Activated naive CD4-positive, alpha-beta T cell treated with anti-CD3 and anti-CD28 coated beads, Interleukin-2, amount 10 ng/mL, durations not matched to agents 7 days and 5 days (primary cell): Measurements from ENCODE around the gene LMAN2L.

Experiments
- CTCF ChIA-PET: fragments of 350-600 bp; sonication (Branson Sonifier 250); formaldehyde crosslinking; loops from one replicate; lab custom pipeline; 2021; ENCODE audit warnings: antibody characterized with exemption; lab: Charles Lee
- DNase-seq: peaks from one replicate; pipeline ENCODE4 v3.0.0-alpha.2; 2020
- H3K27ac Mint-ChIP-seq: one replicate; pipeline ENCODE4 v1.8.0; 2021; ENCODE audit warnings: mild to moderate bottlenecking, moderate library complexity, mixed read lengths
- H3K27me3 Mint-ChIP-seq: one replicate; pipeline ENCODE4 v1.8.0; 2021; ENCODE audit warnings: mild to moderate bottlenecking, mixed read lengths
- H3K36me3 Mint-ChIP-seq: one replicate; pipeline ENCODE4 v1.8.0; 2021; ENCODE audit warnings: mixed read lengths
- H3K4me1 Mint-ChIP-seq: one replicate; pipeline ENCODE4 v1.8.0; 2021; ENCODE audit warnings: mixed read lengths
- H3K4me3 Mint-ChIP-seq: one replicate; pipeline ENCODE4 v1.8.0; 2021; ENCODE audit warnings: mild to moderate bottlenecking, moderate library complexity, mixed read lengths
- H3K9me3 Mint-ChIP-seq: one replicate; pipeline ENCODE4 v1.8.0; 2021; ENCODE audit warnings: mixed read lengths

Gene LMAN2L, protein sequence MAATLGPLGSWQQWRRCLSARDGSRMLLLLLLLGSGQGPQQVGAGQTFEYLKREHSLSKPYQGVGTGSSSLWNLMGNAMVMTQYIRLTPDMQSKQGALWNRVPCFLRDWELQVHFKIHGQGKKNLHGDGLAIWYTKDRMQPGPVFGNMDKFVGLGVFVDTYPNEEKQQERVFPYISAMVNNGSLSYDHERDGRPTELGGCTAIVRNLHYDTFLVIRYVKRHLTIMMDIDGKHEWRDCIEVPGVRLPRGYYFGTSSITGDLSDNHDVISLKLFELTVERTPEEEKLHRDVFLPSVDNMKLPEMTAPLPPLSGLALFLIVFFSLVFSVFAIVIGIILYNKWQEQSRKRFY

DNA sequence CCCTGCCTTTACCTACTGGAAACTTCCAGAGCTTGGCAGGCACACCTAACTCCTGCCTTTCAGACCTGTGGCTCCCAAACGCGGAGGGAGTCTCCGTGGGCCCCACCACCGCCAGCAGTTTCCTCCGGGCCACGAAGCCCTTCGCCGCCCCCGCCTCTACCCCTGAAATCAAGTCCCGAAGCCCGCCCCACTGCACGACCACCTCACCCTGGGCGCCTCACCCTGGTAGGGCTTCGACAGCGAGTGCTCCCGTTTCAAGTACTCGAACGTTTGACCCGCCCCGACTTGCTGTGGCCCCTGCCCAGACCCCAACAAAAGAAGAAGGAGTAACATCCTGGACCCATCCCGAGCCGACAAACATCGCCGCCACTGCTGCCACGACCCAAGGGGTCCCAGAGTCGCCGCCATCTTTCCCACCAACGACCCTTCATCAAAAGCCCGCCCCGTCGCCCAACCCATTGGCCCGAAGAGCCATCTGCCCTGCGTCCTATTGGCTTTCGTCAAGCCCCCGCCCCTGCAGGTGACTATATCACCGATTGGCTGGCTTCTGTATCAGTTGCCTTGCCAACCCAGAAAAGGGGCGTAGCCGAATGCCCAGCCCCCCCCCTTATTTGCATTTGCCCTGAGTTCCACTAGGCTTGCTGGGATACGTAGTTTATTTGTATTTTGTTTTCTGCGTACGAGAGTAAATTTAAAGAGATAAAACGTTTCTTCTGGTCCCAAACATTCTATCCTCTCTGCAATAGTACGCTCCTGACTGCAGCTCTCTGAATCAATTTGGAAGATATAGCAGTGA lies at the start of gene LMAN2L:
TSS of gene LMAN2L (minus strand) at position 432 of the 796 bp plus-strand sequence. CDS start at position 408, 24 bp downstream.
- H3K27ac Mint-ChIP-seq: peak within 1 kb of the TSS; percentile 69
- CTCF ChIA-PET: interaction anchor here (1.1 to 1.3 kb wide), 2 partner anchors 19 to 186 kb away, joined by 3 read pairs; no protein-coding TSS in a partner anchor
- H3K27me3 Mint-ChIP-seq: peaks cover 4% of the 10 kb centered on the region
- H3K4me3 Mint-ChIP-seq: peak within 1 kb of the TSS; percentile 91
- DNase-seq: peak; percentile 100
- H3K36me3 Mint-ChIP-seq: peaks cover 8% of the 10 kb centered on the region
- peaks cover 46% of the 10 kb centered on the region for H3K4me1 Mint-ChIP-seq
- H3K9me3 Mint-ChIP-seq: no peaks in the 10 kb centered on the region

DNA sequence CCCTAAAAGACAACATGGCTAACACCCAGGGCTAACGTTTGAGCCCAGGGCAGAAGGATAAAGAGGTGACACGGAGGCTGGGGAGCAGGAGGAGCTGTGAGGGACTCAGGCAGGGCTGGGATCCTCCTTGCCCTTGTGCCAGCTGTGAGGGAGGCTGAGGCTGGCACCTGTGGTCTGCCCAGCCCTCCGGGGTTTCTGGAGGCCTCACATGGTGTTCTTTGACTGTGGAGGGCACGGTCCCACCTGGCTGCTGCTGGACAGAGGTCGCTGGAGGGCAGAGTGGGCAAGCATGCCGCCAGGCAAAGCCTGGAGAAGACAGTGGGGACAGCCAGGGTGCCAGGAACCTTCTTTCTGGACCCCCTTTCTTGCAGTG lies 49.4 kb upstream of the LMAN2L start:
- no peak overlapping the region for H3K4me3 Mint-ChIP-seq
- no peak overlapping the region for H3K27ac Mint-ChIP-seq
- CTCF ChIA-PET: no interaction called here
- no peaks in the 10 kb centered on the region for H3K27me3 Mint-ChIP-seq
- H3K4me1 Mint-ChIP-seq: no peaks in the 10 kb centered on the region
- no peaks in the 10 kb centered on the region for H3K9me3 Mint-ChIP-seq
- no peaks in the 10 kb centered on the region for H3K36me3 Mint-ChIP-seq
- DNase-seq: no peak

DNA sequence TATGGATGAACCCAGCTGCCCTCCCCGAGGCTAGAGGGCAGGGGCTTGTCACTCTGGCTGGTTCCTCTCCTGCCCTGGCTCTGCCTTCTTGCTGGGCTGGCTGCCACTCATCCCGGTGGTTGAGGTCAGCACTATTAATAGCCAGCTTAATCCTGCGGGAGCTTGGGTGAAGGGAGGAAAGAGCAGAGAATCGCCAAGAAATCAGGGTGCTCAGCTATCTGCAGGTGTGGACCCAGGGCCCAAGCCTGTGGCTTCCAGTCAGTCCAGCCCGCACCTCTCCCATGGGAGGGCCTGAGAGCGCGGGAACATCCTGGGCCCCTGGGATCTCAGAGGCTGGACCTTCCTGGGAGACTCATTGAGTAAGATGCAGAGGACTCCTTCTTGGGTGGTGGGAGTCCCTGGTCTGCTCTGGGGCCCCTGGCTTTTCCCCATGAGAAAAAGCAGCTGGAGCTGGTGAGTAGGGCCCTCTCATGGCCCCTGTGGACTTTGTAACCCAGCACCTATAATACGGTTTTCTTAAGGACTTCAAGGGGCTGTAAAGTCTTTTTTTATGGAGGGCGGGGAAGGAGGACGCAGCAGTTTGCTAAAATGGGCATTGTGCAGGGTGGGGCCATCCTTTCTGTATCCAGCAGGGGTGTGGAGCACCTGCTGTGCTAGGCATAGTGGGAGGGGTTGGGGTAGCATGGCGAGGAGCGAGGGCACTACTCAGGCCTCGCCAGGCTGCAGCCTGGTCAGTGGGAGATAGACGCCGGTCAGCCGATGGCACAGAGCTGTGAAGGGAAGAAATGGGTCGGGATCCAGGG lies 48.8 kb upstream of the LMAN2L start:
- Mint-ChIP-seq H3K36me3 (no peaks in the 10 kb centered on the region), H3K27me3 (no peaks in the 10 kb centered on the region), H3K4me3 (no peak overlapping the region), H3K4me1 (no peaks in the 10 kb centered on the region), H3K27ac (no peak overlapping the region), H3K9me3 (no peaks in the 10 kb centered on the region)
- CTCF ChIA-PET: no interaction called here
- no peak for DNase-seq

DNA sequence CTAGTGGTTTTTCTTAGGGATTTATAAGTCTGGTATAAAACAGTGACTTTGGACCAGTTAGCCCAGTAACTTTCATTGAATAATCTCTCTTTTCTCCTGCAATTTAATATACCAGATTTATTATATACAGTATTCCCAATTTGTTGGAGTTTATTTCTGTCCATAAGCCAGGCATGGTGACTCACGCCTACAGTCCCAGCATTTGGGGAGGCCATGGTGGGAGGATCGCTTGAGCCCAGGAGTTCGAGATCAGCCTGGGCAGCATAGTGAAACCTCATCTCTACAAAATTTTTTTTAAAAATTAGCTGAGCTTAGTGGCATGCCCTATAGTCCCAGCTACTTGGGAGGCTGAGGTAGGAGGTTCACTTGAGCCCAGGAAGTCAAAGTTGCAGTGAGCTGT lies 47.5 kb upstream of the LMAN2L start:
- no peak overlapping the region for H3K4me3 Mint-ChIP-seq
- H3K27ac Mint-ChIP-seq: no peak overlapping the region
- peaks cover 4% of the 10 kb centered on the region for H3K27me3 Mint-ChIP-seq
- no peak for DNase-seq
- no peaks in the 10 kb centered on the region for H3K36me3 Mint-ChIP-seq
- CTCF ChIA-PET: no interaction called here
- H3K4me1 Mint-ChIP-seq: no peaks in the 10 kb centered on the region
- no peaks in the 10 kb centered on the region for H3K9me3 Mint-ChIP-seq

DNA sequence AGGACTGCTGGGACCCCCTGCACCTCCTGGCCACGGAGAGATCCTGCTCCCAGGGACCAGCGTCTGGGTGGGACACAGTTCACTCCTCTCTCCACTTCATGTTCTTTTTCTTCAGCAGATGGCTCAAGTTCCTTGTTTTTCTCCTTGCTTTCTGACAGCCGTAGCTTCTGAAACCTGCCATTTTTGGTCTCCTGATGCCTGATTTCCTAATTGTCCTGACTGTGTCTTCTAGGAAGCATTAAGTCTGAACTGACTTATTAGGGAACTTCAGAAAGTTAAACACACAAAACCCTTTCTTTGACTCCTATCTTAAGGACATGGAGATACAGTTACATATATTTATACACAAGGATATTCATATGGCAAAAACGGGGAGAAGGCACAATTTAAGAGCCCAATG lies 43.5 kb upstream of the LMAN2L start:
- Mint-ChIP-seq H3K4me3 (no peak overlapping the region), H3K27me3 (peaks cover 4% of the 10 kb centered on the region), H3K4me1 (no peaks in the 10 kb centered on the region), H3K27ac (no peak overlapping the region), H3K9me3 (no peaks in the 10 kb centered on the region), H3K36me3 (no peaks in the 10 kb centered on the region)
- no peak for DNase-seq
- CTCF ChIA-PET: no interaction called here

DNA sequence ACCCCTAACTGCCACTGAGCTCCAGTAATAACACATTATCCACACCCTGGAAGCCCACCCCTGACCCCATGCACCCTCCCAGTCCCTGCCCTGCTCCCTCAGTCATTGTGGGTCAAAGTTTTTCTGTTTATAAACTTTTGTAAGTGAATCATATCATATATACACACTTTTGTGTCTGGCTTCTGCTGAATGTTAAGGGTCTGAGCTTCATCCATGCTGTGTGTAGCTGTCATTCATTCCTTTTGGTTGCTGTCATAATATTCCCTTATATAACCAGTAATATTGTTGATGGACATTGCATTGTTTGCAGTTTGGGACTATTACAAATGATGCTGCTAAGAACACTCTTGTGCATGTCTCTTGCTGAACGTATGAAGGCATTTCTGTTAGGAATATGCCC lies 35.3 kb upstream of the LMAN2L start:
- Mint-ChIP-seq H3K27me3 (no peaks in the 10 kb centered on the region), H3K9me3 (no peaks in the 10 kb centered on the region), H3K4me1 (peaks cover 21% of the 10 kb centered on the region), H3K36me3 (no peaks in the 10 kb centered on the region), H3K4me3 (no peak overlapping the region), H3K27ac (peak overlapping the region; percentile 57)
- CTCF ChIA-PET: interaction anchor here (1.2 to 2.9 kb wide), 2 partner anchors 13 to 181 kb away, joined by 3 to 43 read pairs; partner anchors contain the start of gene CNNM4
- no peak for DNase-seq

DNA sequence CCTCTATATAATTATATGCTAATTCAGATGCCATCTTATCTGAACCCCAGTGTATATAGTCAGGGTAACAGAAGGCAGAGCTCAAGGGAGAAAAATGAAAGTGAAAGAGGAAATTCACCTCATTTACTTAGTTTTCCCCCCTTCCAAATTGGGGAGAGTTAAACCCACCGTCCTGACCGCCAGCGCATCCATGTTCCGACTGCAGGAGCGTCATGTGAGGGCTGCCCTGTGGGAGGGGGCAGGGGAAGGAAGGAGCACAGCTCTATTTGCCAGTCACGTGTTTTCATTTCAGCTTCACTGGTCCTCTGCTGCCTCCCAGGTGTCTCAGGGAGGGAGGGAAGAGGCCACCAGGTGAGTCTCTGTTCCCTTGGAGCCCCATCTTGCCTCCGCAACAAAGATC lies 34.1 kb upstream of the LMAN2L start:
- peak; percentile 77 for DNase-seq
- H3K36me3 Mint-ChIP-seq: no peaks in the 10 kb centered on the region
- peak overlapping the region; percentile 90 for H3K27ac Mint-ChIP-seq
- H3K9me3 Mint-ChIP-seq: no peaks in the 10 kb centered on the region
- peaks cover 21% of the 10 kb centered on the region for H3K4me1 Mint-ChIP-seq
- CTCF ChIA-PET: interaction anchor here (0.6 to 2.9 kb wide), 5 partner anchors 11 to 179 kb away, joined by 3 to 43 read pairs (median 3); partner anchors contain the start of genes ANKRD39 and CNNM4
- H3K4me3 Mint-ChIP-seq: peak overlapping the region; percentile 73
- no peaks in the 10 kb centered on the region for H3K27me3 Mint-ChIP-seq

DNA sequence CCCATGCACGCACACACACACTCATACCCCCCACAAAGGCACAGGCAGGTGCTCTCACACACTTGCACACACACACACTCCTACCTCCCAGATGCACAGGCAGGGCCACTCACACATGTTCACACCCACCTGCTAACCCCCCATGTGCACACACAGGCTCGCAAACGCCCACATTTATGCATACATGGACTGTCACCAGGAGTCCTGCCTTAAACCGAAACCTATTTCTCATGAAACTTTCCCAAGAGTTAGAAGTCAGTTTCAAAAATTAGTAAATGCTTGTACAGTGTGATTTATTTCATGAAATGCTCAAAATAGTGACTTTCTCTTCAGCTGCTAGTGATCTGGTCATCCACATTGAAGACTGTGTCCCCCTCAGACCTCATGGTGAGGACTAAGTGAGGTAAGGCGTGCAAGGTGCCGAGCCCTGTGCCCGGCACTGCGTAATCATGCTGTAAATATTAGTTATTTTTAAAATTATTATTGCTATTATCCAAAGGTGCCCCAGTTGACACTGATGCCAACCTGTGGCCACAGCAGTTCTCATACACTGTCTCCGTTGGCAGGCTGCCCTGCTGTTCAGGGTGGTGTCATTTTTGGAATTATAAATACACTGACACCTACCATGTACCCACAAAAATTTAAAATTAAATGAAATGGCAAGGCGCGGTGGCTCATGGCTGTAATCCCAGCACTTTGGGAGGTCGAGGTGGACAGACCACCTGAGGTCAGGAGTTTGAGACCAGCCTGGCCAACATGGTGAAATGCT lies 33.2 kb upstream of the LMAN2L start:
- Mint-ChIP-seq H3K27ac (peak overlapping the region; percentile 1), H3K27me3 (no peaks in the 10 kb centered on the region), H3K4me3 (peak overlapping the region; percentile 21), H3K9me3 (no peaks in the 10 kb centered on the region), H3K36me3 (no peaks in the 10 kb centered on the region), H3K4me1 (peaks cover 21% of the 10 kb centered on the region)
- CTCF ChIA-PET: interaction anchor here (0.6 to 2.9 kb wide), 3 partner anchors 10 to 85 kb away, joined by 3 to 43 read pairs (median 4); partner anchors contain the start of genes ANKRD39 and CNNM4
- no peak for DNase-seq

DNA sequence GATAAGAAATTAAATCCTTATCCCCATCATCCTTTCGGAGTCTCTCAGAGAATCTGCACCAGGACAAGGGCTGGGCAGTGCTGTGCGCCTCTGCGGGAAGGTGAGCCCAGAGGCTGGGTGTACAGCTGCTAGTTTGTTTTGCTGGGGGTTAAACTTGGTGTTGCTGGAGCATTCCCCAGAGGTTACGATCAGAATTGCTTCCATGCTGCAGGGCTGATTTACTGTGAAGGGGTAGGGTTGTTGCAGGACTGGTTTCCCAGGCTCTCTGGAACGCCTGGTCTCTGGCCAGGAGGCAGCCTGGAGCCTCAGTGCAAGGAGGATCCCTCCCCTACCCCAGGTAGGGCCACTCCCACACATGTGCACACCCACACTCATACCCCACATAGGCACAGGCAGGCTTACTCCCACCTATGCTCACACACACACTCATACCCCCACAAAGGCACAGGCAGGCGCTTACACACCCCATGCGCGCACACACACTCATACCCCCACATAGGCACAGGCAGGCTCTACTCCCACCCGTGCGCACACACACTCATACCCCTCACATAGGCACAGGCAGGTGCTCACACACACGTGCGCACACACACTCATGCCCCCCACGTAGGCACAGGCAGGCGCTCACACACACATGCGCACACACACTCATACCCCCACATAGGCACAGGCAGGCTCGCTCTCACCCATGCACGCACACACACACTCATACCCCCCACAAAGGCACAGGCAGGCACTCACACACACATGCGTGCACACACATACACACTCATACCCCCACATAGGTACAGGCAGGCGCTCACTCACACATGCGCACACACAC lies 32.1 kb upstream of the LMAN2L start:
- CTCF ChIA-PET: no interaction called here
- Mint-ChIP-seq H3K4me1 (peaks cover 21% of the 10 kb centered on the region), H3K4me3 (no peak overlapping the region), H3K9me3 (no peaks in the 10 kb centered on the region), H3K27me3 (no peaks in the 10 kb centered on the region), H3K27ac (no peak overlapping the region), H3K36me3 (no peaks in the 10 kb centered on the region)
- DNase-seq: no peak

DNA sequence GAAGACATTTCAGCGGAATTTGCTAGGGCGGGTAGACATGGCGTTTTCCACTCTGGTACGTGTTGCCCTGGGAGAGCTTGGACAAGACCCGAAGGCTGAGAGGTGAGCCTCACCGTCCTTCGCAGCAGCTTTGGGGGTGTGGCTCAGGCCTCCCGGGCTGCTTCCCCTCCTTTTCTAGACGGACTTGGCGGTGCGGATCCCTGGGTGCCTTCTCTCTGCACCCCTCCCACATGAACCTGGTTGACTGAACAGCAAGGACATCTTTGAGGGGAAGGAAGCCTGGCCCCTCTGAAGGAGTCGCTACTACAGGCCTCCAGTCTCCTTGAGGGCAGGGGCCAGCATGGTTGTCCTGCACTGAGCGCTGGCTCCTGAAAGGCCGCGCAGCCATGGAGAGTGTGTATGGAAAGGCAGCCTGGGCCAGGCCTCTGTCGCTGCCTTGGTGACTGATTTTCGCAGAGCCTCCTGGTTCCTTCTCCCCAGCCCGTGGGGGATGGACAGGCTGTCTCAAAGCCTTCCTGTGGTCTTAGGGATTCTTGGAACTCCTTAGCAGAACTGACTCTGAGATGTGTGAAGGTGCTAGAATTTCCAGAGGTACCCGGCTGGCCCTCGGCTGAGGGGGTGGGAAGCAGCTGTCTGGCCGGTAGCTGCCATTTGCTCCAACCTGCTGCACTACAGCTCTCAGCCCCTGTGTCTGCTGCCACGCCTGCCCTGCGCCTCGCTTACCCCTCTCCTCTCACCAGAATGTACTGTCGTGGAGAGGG lies 30.8 kb upstream of the LMAN2L start:
- no peaks in the 10 kb centered on the region for H3K27me3 Mint-ChIP-seq
- H3K36me3 Mint-ChIP-seq: peaks cover 3% of the 10 kb centered on the region
- no peak overlapping the region for H3K27ac Mint-ChIP-seq
- H3K9me3 Mint-ChIP-seq: no peaks in the 10 kb centered on the region
- CTCF ChIA-PET: no interaction called here
- no peak overlapping the region for H3K4me3 Mint-ChIP-seq
- no peak for DNase-seq
- peaks cover 27% of the 10 kb centered on the region for H3K4me1 Mint-ChIP-seq

DNA sequence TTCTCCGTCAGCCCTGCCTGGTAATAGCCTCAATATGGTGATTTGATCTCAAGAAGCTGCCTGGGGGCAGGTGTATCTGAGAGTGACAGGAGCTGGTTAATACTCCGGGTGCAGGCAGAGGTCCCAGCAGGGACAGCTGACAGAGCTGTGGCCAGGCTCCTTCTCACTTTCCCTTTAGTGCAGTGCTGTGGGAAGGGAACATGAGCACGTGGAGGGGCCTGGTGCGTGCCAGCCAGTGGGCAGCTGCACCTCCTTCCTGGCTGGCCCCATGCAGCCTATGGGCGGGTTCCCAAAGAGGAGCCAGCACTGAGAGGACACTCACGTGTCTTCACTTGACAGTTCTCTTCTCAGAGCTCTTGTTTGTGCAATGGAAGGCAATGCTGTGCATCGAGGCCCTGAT lies 29.9 kb upstream of the LMAN2L start:
- Mint-ChIP-seq H3K36me3 (peaks cover 3% of the 10 kb centered on the region), H3K4me3 (no peak overlapping the region), H3K9me3 (no peaks in the 10 kb centered on the region), H3K27me3 (no peaks in the 10 kb centered on the region), H3K27ac (no peak overlapping the region), H3K4me1 (peaks cover 28% of the 10 kb centered on the region)
- DNase-seq: no peak
- CTCF ChIA-PET: no interaction called here

DNA sequence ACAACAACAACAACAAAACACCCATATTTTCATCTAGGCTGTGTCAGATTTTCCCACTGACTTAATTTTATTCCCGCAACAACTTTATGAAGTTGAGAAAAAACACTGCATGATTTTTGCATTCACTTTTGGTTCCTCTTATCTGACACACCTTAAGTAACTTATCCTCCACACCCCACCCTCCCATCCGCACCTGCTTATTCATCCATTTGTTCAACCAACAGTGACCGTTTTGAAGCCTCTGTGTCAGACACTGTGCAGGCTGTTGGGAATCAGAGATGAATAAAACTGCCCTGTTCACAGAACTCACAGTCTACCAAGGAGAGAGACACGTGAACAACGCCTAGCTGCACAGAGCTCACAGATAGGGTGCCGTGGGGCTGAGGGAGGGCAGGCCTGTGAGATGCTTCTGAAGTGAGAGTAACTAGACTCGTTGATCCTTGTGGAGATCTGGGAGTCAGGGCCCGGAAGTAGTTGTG lies 28.3 kb upstream of the LMAN2L start:
- Mint-ChIP-seq H3K4me1 (peaks cover 32% of the 10 kb centered on the region), H3K27me3 (no peaks in the 10 kb centered on the region), H3K9me3 (no peaks in the 10 kb centered on the region), H3K36me3 (peaks cover 3% of the 10 kb centered on the region), H3K27ac (no peak overlapping the region), H3K4me3 (no peak overlapping the region)
- CTCF ChIA-PET: interaction anchor here (1.6 kb wide), 1 partner anchor 10 kb away, joined by 3 read pairs; no protein-coding TSS in a partner anchor
- no peak for DNase-seq
